GM21717 (cell line): ENCODE measurements around the gene WDTC1.
A peak's percentile ranks its signal among the peaks of the same experiment; 100 is the strongest.

Source experiments
- ATAC-seq: cut with Tn5 transposase; IDR thresholded peaks from one replicate; pipeline ENCODE4 v1.9.1; 2021; ENCODE audit warnings: mild to moderate bottlenecking, moderate library complexity; ENCODE audit not compliant: unreplicated experiment

WDTC1 gene

DNA sequence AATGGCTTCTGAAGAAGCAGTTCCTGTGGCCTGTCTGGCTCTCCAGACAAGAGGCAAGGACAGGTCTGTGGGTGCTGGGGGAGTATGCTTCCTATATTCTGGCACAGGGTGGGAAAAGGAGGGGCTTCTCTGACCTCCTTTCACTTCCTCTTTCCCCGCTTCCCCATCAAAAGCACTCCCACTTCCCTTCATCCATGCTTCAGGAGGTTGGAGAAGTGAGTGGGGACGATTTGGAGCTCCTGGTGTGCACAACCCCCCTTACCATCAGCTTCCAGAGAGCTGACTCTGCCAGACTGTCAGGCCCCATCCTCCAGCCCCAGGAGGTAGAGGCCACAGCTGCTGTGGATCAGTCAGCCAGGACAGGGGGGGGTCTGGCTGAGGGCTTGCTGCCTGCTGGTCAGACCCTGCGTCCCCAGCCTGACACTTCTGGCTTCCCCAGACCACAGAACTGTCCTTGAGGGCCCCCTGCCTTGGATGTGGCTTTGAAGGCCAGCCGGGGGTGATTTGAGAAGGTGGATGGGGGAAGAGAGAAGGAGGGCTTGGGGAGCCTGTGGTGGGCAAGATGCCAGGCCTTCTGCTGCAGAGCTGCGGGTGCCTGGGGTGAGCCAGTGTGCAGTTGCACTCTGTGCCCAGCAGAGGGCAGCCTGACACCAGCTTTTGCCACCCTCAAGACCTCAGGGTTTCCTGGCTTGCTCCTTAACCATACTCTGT, 66.1 kb downstream of the WDTC1 start:
- ATAC-seq: no peak

- ATAC-seq: no peak
Observed at GRCh38 chr1:27301052-27301422, 66.6 kb downstream of the WDTC1 start.

DNA sequence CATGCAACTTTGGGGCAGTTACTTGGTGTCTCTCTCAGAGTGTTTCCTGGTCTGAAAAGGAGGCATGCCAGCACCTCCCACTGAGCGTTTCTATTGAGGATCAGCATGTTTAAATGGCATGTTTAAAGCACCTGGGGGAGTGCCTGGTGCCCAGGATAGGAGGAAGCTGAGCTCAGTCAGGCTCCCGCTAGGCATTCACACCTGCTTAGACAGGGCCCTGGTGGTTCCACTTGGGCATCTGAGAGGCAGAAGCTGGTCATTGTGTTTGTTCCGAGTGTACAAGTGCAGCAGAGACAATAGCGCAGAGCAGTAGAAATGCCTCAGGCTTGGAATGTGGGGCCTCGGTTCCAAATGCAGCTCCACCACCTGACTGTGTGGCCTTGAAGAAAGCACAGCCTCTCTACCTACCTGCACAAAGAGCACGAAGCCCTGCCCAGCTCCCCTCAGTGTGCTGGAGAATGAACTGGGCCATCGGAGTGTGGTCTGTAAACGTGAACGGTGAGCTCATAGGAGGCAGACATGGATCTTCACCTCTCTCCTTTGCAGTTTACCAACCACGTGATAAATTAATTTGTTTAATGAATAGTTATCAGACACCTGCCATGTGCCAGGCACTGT, 67.3 kb downstream of the WDTC1 start:
- ATAC-seq: no peak

- ATAC-seq: no peak
Observed at GRCh38 chr1:27302612-27303011, 68.2 kb downstream of the WDTC1 start.

DNA sequence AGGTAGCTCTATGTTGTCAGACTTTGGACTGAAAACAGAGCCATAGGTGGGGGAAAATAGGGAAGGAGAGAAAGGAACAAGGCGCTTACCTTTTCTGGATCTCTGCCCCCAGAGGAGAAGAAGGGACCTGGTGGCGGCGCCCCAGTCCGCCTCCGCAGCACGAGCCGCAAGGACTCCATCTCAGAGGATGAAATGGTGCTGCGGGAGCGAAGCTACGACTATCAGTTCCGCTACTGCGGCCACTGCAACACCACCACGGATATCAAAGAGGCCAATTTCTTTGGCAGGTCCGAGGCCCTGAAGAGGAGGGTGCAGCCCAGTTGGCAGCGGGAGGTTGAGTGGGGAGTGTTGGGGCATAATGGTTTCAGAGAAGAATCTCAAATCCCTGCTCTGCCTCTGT, 69.1 kb downstream of the WDTC1 start:
- no peak for ATAC-seq

DNA sequence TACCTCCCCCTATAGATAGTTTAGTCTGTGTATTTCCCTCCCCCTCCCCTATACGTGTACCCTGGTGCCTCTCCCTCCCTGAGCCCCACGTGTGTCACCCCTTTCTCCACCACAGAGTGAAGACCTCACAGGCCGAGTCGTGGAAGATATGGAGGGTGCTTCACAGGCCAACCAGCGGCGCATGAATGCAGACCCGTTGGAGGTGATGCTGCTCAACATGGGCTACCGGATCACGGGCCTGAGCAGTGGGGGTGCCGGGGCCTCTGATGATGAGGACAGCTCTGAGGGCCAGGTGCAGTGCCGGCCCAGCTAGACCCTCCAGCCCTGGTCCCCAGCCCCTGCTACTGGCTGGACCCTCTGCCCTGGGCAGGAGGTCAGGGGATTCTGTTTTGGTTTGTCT, 71.6 kb downstream of the WDTC1 start:
- no peak for ATAC-seq

DNA sequence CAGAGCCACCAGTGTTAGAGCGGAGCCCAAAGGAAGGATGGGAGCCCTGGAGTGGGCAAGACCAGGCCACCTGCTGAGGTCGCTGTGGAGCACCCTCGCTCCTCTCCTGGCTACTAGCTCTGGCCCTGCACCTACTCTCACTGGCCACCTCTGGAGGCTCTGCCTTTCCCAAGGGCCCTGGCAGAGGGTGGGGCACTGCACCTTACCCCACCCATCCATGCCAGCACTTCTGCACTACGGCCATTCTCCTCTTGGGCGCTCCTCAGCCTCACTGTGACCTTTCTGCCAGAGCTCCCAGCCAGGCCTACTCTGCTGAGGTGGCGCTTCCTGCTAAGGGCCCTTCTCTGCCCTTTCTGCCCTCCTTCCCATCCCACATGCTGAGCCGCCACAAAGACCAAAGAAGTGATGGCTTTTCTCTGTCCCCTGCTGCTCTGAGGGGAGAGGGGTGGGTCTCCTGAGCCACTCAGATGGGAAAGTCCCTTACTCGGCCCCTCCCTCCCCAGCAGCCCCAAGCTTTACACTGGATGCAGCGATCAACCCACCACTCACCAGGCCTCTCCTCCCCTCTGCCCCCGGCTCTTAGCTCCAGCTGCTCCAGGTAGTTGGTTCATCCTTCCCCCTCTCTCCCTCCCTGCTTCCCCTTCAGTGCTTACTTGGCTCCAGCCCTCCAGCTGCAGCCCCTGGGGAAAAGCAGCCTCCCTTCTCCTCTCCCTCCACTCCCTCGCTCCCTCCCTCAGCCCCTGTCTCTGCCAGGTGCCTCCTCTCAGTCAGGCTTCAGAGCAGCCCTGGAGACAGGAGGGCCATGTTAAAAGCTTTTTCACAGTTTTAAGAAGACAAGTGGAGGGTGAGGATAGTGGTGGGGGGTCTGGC, 72.7 kb downstream of the WDTC1 start:
- ATAC-seq: no peak

GRCh38 chr1:27307874-27308598, 73.6 kb downstream of the WDTC1 start:
- no peak for ATAC-seq

- no peak for ATAC-seq
Observed at GRCh38 chr1:27314169-27314568, 79.7 kb downstream of the WDTC1 start.

GRCh38 chr1:27314737-27315136, 80.3 kb downstream of the WDTC1 start:
- ATAC-seq: no peak

DNA sequence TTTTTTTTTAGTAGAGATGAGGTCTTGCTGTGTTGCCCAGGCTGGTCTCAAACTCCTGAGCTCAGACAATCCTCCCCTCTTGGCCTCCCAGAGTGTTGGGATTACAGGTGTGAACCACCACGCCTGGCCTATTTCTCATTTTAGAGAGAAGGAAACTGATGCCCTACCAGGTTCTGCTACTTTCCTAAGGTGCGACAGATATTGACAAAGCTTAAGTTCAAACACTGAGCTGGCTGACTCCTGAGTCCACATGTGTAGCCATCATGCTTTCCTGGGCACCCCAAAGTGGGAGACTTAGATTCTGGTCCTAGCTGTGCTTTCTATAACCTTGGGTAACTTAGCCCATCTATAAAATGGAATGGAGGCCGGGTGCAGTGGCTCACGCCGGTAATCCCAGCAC, 82.4 kb downstream of the WDTC1 start:
- ATAC-seq: no peak

DNA sequence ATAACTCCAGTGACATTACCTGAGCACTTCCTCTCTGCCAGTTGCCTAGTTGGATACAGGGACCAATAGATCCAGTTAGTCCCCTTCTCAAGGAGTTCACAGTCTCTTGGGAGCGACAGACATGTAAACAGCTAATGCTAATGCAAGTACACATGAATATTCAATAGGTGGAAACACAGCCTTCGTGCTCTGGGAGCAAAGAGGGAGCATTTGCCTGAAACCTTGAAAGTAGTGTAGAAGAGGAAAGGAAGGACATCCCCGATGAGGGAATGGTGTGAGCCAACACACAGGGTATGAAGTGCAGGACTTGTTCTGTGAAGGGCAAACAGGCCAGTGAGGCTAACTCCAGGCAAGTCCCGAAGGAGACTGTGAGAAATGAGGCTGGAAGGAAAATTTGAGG, 83.7 kb downstream of the WDTC1 start:
- ATAC-seq: no peak

DNA sequence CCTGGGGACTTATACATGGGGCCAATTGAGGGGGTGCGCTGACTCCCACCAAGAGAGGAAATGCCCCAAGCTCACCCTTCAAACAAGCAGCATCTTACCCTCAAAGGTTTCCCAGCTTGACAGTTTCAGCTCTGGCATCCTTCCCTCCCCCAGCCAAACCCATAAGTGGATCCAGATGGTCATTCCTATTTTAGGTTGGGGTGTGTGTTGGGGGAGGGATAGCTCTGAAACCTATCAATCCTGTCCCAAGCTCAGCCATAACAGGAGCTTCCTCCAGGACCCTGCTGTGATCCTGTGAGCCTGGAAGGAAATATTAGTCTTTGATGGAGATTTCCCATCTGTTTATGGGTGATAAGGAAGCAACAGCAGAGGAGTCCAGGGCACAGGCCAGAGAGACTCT, 84.2 kb downstream of the WDTC1 start:
- no peak for ATAC-seq

DNA sequence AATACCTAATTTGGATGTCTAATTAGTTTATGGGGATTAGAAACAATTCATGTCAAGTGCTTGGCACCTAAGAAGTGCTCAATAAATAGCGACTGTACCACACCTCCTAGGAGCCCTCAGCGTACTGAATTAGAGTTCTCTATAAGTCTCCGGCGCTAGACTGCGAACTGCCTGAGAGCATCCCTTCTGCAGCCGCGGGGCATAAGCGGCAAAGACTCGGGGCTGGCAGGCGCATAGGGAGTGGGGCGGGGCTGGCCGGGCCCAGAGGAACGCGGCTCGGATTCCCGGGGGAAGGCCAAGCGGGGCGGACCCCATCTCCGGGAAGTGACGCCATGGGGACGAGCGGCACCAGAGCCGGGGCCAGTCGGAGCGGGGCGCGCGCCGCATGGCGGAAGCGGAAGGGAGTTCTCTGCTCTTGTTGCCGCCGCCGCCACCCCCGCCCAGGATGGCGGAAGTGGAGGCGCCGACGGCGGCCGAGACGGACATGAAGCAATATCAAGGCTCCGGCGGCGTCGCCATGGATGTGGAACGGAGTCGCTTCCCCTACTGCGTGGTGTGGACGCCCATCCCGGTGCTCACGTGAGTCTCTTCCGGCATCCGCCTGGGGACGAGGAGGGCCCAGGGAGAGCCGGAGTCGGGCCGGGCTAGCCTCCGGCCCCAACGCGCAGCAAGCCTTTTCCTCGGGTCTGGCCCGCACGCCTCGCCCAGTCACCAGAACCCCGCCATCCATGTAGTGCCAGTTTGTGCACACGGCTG, 87.6 kb downstream of the WDTC1 start, which contains the start of gene TMEM222:
Gene TMEM222, plus strand, starts transcription at position 351 of the 756 bp plus-strand sequence. Its CDS starts 35 bp downstream, at position 386.
- peak; percentile 80 for ATAC-seq

DNA sequence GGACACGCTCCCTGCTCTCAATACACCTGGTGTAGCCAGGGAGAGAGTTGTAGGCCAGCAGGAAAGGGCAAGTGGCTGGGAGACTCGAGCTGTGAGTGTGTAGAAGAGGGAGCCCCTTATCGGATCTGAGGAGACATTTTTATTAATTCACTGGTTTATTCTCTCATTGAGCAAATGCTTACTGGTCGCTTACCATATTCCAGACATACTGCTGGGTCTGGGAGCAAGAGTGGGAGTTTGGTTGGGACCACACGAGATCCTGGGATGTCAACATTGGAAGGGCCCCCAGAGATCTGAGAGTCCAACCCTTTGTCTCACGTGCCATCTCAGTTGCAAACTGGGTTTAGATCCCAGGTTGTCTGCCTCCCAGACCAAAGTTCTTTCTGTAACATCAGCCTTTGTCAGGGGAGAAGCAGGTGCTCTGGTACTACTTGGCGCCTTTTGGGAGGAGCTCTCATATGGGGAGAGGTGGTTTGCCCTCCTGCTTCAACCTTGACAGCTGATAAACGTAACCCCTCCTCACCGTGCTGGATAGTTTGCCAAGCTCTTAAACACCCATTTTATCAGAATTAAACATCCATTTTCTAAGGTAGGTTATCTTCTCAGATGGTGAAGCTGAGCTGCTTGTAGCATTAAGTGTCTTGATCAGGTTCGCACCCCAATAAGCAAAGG, 88.3 kb downstream of the WDTC1 start:
- no peak for ATAC-seq

DNA sequence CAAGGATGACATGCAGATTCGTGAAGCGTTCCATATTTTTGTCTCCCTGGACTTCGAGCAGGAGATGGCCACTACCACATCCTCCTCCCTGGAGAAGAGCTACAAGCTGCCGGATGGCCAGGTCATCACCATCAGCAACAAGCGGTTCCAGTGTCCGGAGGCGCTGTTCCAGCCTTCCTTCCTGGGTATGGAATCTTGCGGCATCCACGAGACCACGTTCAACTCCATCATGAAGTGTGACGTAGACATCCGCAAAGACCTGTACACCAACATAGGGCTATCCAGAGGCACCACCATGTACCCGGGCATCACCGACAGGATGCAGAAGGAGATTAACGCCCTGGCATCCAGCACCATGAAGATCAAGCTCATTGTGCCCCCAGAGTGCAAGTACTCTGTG, 90.9 kb downstream of the WDTC1 start:
- no peak for ATAC-seq

GRCh38 chr1:27327964-27328363, 93.5 kb downstream of the WDTC1 start:
- no peak for ATAC-seq

DNA sequence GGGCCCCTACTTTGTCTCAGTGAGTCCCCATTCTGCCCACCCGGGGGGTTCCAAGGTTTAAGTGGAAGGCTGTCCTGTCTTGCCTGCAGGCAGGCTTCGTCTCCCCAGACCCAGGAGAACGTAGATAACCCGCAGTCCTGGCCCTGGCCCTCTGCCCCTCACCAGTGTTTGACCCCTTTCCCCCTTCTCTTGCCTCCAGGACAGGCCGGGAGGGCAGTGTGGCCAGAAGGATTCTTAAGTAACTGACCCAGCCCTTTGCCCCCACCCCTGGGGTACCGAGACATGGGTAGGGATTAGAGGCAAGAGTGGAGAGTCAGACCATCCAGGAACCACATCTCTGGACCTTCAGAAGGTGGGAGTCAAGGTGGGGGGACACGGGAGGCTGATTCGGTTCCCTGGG, 96.4 kb downstream of the WDTC1 start:
- no peak for ATAC-seq

- no peak for ATAC-seq
Observed at GRCh38 chr1:27331426-27331825, 97.0 kb downstream of the WDTC1 start.

GRCh38 chr1:27331922-27332321, 97.5 kb downstream of the WDTC1 start:
- no peak for ATAC-seq
